HCT116 (cell line): ENCODE data around the gene LHB.

Experiments used
- ATF3 ChIP-seq: IDR thresholded peaks from 2 replicates; pipeline ENCODE4 v1.6.1; 2012
- EZH2 ChIP-seq: fragments of 200-600 bp; sonication (generic); IDR thresholded peaks from 2 replicates; pipeline ENCODE4 v1.6.1; 2017; ENCODE audit warnings: antibody characterized with exemption, mixed run types
- EZH2phosphoT487 ChIP-seq: fragments of 200-600 bp; IDR thresholded peaks from 2 replicates; pipeline ENCODE4 v1.6.1; 2018; ENCODE audit warnings: antibody characterized with exemption, borderline replicate concordance
- FOSL1 ChIP-seq: IDR thresholded peaks from 2 replicates; pipeline ENCODE4 v1.6.1; 2012; ENCODE audit warnings: low read depth
- MAX ChIP-seq: IDR thresholded peaks from 2 replicates; pipeline ENCODE4 v1.6.1; 2012
- POLR2A ChIP-seq: IDR thresholded peaks from 2 replicates; pipeline ENCODE4 v1.7.0; 2011; ENCODE audit warnings: borderline replicate concordance; ENCODE audit not compliant: insufficient read depth, insufficient read length; ENCODE audit errors: extremely low read depth
- POLR2AphosphoS5 ChIP-seq: IDR thresholded peaks from 2 replicates; pipeline ENCODE4 v1.6.1; 2011; ENCODE audit warnings: mild to moderate bottlenecking, low read depth, low read length, moderate library complexity
- TF ChIP-seq, protein P1 (sequence below), 3 experiments: fragments of 200-600 bp in 1 of 3; sonication (generic) in 1 of 3; IDR thresholded peaks in 2 of 3; conservative IDR thresholded peaks in 1 of 3; 2 replicates each; pipeline ENCODE4 v1.5.1; 2012 to 2017; ENCODE audit warnings: low read depth in 2 of 3, low read length in 2 of 3, antibody characterized with exemption in 1 of 3, borderline replicate concordance in 1 of 3, control low read depth in 1 of 3, mild to moderate bottlenecking in 1 of 3, mixed read lengths in 1 of 3, mixed run types in 1 of 3, moderate library complexity in 1 of 3; ENCODE audit not compliant: insufficient read depth in 1 of 3
- TF ChIP-seq, protein P2 (sequence below): IDR thresholded peaks from 2 replicates; pipeline ENCODE4 v1.6.1; 2012; ENCODE audit warnings: low read depth

- TF ChIP-seq, protein P1, sequence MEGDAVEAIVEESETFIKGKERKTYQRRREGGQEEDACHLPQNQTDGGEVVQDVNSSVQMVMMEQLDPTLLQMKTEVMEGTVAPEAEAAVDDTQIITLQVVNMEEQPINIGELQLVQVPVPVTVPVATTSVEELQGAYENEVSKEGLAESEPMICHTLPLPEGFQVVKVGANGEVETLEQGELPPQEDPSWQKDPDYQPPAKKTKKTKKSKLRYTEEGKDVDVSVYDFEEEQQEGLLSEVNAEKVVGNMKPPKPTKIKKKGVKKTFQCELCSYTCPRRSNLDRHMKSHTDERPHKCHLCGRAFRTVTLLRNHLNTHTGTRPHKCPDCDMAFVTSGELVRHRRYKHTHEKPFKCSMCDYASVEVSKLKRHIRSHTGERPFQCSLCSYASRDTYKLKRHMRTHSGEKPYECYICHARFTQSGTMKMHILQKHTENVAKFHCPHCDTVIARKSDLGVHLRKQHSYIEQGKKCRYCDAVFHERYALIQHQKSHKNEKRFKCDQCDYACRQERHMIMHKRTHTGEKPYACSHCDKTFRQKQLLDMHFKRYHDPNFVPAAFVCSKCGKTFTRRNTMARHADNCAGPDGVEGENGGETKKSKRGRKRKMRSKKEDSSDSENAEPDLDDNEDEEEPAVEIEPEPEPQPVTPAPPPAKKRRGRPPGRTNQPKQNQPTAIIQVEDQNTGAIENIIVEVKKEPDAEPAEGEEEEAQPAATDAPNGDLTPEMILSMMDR (IDR thresholded peaks at IDR 0.05 in 2 of 3, conservative IDR thresholded peaks at IDR 0.05 in 1 of 3; ENCODE audit: borderline replicate concordance in 1 of 3, insufficient read depth in 1 of 3, low read depth in 2 of 3, low read length in 2 of 3): no peak
- TF ChIP-seq POLR2AphosphoS5 (no peak), POLR2A (no peak), MAX (no peak), EZH2 (no peak), EZH2phosphoT487 (no peak), ATF3 (no peak), FOSL1 (no peak)
- TF ChIP-seq, protein P2, sequence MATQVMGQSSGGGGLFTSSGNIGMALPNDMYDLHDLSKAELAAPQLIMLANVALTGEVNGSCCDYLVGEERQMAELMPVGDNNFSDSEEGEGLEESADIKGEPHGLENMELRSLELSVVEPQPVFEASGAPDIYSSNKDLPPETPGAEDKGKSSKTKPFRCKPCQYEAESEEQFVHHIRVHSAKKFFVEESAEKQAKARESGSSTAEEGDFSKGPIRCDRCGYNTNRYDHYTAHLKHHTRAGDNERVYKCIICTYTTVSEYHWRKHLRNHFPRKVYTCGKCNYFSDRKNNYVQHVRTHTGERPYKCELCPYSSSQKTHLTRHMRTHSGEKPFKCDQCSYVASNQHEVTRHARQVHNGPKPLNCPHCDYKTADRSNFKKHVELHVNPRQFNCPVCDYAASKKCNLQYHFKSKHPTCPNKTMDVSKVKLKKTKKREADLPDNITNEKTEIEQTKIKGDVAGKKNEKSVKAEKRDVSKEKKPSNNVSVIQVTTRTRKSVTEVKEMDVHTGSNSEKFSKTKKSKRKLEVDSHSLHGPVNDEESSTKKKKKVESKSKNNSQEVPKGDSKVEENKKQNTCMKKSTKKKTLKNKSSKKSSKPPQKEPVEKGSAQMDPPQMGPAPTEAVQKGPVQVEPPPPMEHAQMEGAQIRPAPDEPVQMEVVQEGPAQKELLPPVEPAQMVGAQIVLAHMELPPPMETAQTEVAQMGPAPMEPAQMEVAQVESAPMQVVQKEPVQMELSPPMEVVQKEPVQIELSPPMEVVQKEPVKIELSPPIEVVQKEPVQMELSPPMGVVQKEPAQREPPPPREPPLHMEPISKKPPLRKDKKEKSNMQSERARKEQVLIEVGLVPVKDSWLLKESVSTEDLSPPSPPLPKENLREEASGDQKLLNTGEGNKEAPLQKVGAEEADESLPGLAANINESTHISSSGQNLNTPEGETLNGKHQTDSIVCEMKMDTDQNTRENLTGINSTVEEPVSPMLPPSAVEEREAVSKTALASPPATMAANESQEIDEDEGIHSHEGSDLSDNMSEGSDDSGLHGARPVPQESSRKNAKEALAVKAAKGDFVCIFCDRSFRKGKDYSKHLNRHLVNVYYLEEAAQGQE: no peak
These were observed 638 bp downstream of the LHB start for GRCh38 chr19:49016067-49016839.
